GM21825 (cell line): ENCODE measurements around the gene TEAD4.
A peak's percentile ranks its signal among the peaks of the same experiment; 100 is the strongest.

Experiments used
- ATAC-seq: cut with Tn5 transposase; IDR thresholded peaks from one replicate; pipeline ENCODE4 v1.9.1; 2021; ENCODE audit warnings: mild to moderate bottlenecking, moderate library complexity; ENCODE audit not compliant: unreplicated experiment

Gene TEAD4

GRCh38 chr12:3076730-3077571 lies 117.8 kb downstream of the TEAD4 start, which contains the start of gene TSPAN9:
Gene TSPAN9 (plus strand): TSS chr12:3077379. CDS start chr12:3201194, 123,815 bp downstream.
- ATAC-seq: peak; percentile 78

- no peak for ATAC-seq
Observed at GRCh38 chr12:3077572-3078081, 118.4 kb downstream of the TEAD4 start.

DNA sequence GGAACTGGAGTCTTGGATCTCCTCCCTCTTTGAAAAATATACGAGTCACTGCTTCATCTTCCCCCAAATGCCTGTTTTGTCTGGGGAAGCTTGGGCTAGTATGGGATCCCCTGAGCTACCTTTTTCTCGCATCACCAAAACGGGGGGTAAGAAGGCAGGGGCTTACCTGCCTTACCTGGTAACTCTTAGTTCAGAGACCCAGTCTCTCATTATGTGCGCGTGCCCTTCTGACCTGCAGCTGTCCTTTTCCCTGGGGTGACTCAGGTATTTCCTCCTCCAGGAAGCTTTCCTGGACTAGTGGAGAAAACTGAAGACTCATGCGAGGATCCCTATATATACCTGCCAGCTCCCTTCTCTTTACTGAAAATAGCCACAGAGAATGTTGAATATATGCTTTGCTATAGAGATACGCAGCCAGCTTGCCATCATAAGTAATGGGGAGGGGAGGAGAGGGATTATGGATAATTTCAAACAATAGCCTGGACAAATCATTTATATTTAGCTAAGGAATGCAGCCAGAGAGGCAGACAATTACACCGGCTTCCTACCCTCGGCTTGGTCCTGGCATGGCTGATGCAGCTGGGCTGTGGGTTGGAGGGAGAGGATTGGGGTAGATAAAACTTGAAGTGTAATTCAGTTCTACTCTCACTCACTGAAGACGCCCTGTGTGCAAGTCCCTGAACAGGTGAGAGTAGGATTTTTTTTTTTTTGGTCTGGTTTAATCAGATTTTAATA lies 119.1 kb downstream of the TEAD4 start:
- ATAC-seq: no peak

DNA sequence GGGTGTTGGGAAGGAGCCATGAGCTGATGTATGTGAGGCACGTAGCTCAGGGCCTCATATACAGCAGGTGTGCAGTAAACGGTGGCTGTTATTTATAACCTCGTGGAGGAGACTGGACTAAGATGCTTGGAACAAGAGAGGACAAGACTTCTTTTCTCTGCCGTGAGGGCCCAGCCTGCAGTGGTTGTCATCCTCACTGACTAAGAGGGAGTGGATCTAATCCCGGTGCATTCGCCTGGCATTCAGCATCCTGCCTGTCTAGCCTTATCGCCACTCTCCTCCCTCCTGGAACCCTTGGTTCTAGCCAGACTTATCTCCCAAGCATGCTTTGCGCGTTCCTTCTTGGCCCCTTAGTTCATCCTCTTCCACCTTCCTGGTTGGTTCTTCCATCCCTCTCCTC lies 121.9 kb downstream of the TEAD4 start:
- no peak for ATAC-seq

DNA sequence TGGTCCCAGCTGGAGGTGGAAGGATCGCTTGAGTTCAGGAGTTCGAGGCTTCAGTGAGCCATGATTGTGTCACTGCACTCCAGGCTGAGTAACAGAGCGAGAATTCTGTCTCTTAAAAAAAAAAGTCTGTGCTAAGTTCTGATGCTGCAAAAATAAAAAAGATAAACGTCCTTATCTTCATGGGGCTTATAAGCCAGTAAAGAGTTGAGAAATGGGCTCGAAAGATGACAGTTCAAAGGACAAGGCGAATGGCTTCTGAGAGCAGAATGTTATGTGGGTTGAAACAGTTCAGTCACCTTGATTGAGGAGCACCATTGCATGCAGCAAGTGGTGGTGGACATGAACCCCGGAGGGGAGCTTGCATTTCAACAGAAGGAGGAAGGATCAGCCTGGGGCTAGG lies 122.7 kb downstream of the TEAD4 start:
- no peak for ATAC-seq

- no peak for ATAC-seq
Observed at GRCh38 chr12:3083241-3083920, 124.2 kb downstream of the TEAD4 start.

GRCh38 chr12:3083921-3084347 lies 124.7 kb downstream of the TEAD4 start:
- no peak for ATAC-seq

DNA sequence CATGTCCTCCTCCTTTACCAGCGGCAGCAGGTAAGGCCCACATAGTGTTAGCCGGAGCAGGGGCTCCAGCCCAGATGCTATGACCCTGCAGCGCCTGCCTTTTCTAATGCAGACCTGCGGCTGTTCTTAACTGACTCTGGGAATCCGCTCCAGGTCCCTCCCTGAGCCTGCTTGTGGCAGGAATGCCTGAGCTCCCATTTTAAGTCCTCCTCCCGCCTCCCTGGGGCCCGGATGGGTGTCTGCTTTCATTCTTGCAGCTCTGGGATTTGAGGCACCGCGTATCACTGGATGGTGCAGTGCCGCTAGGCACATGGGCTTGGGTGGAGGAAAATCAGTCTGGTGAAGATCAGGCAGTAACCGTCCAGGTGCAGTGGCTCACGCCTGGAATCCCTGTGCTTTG lies 125.5 kb downstream of the TEAD4 start:
- no peak for ATAC-seq

DNA sequence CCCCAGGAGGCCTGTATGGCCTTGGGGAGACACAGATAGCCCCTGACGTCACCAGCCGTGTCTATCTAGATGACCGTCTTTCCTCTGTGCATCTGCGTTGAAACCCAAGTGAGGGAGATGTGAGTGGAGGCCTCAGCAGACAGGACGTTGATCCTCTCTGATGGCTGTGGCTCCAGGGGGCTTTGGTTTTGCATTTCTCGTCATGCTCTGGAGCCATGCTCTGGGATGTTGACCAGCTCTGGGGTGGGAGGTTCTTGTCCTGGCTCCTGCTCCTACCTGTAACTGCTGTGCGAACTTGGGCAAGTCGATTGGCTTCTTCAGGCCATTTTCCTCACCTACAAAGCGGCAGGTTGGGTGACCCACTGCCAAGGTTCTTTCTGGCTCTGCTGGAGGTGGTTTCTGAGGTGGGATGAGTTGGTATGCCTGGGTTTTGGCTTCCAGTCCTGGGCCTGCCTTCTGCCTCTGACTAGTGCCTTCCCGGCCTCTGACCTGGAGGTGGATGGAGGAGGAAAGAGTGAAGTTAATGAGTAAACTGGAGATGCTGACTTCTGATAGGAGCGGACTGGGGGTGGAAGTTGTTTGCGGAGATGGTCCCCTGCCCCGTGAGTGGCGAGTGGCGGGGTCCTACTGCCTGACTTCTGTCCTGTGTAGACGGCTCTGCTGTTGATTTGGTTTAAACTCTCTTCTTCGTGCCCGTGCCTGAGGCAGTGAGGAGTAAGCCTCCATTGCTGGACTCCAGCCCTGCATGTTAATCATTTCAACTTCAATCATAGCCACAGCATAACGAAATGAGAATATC lies 126.3 kb downstream of the TEAD4 start:
- ATAC-seq: no peak

DNA sequence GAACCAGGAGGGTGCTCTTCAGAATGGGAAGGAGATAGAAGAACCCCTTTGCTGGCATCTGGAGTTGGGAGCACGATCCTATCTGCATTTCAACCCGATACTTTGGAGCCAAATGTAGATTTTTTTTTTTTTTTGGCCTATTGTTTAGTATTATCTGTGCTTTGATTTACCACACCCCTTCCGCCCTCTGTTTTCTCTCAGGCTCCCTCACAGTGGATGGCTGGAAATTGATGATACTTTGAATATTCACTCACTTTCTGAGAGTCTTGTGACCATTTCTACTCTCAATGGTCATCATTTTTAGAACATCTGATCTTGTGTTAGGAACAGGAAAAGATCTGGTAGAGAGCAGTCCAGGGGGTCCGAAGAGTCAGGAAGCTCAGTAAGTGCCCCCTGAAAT lies 127.0 kb downstream of the TEAD4 start:
- ATAC-seq: no peak

DNA sequence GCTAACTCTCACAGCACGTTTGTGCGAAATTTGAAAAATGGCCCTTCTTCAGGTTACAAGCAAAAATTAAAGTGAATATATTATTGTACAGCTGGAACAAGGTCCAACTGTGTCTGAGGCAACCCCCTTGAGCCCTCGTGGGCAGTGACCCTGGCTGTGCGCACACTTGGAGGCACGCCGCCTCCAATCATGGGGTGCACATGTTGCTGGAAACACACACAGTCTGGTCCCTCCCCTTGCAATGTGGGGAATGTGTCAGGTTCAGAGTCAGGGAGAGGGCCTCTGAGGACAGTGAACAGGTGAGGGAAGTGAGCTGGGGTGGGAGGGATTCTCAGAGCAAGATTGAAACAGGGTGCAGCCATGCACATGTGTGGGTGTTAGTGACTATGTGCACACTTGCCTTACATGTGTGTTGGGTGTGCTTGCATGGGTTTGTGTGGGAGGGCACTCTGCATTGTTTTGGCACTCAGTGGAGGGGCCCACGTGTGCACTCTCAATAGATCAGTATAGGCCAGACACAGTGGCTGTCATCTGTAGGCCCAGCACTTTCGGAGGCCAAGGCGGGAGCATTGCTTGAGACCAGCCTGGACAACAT lies 127.6 kb downstream of the TEAD4 start:
- no peak for ATAC-seq

- no peak for ATAC-seq
Observed at GRCh38 chr12:3087758-3088650, 128.8 kb downstream of the TEAD4 start.

- ATAC-seq: no peak
Observed at GRCh38 chr12:3089588-3089987, 130.4 kb downstream of the TEAD4 start.
